GM21360 (cell line): ENCODE results near the gene C12orf42.

Experiments
- ATAC-seq: cut with Tn5 transposase; IDR thresholded peaks from one replicate; pipeline ENCODE4 v1.9.1; 2021; ENCODE audit warnings: mild to moderate bottlenecking, moderate library complexity; ENCODE audit not compliant: unreplicated experiment

C12orf42 gene

DNA sequence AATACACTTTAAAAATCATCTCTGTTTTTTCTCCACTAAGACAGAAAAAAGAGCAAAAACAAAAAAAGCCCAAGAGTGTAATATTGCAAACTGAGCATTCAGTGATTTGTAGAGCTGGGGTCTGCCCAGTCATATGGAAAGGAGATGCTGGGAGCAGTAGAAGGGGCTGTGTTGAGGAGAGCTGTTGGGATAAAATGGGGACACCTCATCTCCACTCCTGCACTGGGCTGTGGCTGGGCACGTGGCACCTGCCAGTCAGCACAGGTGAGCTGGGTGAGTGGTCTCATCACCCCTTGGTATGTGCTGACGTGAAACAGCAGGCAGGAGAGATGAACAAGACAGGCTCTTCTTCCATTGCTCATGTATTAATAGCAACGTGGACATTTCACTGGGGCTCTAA, 217.4 kb downstream of the C12orf42 start:
- no peak for ATAC-seq

DNA sequence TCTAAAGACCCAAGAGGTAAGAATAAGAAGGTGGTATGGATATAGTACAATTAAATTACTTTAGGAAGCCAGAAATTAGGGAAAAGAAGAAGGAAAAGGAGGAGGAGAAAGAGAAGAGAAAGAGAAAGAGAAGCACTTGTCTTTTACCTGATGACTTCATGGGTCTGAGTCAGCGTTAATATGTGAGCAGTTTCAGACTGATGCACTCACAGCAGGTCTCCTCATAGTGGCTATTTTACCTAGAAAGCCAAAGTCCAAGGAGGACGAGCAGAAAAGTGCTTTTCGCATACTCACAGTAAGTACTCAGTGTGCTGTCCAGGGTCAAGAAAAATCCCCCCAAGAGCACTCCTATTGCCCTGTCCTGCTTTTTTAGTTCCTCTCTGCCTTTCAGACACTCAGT, 222.1 kb downstream of the C12orf42 start:
- no peak for ATAC-seq

DNA sequence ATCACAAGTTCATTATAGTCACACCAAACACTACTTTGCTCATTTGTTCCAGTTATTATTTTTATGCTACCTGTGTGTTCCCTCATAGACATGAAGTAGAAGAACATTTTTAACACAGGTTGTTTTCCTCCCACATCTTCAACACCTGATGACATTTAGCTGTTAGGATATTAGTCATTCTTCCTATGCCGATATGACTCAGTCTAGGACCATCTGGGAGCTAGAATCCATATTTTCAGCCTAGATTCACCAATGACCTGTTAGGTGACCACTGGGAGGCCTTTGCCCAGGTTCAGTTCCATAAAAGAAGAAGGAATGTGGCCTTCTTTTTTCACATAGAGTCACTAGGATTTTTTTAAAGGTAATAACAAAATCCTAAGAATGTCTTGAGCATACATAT, 222.8 kb downstream of the C12orf42 start:
- no peak for ATAC-seq

DNA sequence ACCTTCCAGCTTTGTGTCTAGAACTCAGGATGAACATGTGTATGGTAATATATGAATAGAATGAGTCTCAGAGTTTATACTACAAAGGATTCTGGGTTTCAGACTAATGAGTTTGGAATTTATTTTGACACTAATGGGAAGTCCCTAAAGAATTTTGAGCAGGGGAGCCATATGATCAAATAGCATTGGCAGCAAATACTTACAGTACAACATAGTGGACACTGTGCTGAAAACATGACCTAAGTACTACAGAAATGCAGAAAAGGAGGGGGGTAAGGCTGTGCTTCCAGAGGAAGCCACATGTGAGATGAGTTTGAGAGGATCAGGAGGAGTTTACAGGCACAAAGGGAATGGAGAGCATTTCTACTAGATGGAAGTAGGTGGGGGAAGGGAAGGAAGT, 225.8 kb downstream of the C12orf42 start:
- ATAC-seq, result no peak

DNA sequence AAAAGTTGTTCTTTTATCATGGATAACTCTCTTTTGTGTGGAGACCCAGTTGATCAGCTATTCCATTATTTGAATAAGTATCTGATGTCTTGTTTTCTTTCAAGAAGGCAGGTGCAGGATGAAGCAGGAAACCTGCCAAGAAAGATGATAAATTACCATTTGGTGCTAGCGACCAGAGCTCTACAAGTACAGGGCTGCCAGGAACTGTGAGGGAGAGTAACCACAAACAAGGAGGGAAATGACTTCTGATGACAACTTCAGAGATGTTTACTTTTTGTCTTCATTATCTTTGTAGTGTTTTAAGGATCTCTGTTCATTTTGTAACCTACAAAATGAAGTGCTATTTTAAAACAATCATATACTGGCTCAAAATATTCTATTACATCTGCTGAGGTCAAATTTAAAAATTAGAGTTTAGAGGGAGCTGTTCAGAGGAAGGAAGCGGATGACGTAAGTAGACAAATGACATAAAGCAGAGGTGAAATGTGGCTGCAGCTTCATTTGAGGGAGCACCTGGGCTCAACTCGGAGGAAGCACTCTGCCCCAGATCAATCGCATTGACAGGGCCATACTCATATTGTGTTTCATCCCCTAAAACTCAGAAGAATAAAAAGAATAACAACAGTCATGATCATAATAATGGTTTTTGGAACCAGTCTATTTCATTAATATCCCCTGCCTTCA, 226.8 kb downstream of the C12orf42 start:
- ATAC-seq, result no peak

DNA sequence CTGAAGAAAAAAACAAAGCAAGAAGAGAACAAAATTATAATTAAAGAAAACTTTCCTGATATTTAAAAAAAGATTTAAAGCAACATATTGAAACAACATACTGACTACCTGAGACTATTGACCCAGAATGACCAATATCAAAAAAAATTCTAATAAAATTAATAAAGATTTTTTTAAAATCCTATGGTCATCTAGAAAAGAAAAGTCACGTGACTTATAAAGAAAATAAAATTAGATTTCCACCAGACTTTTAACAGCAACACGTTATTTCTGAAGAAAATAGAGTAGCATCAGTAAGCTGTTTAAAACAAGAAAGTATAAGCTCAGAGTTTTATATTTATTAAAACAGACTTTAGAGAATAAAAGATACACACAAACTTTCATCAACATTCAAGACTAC, 238.0 kb downstream of the C12orf42 start:
- ATAC-seq, result no peak
